DLD1 (cell line): ENCODE data around the gene GPR63.
"Not testable (repeated sequence)": the region's sequence is repeated elsewhere in the genome, so short reads cannot be mapped to it uniquely, and the experiment has no call there.

ENCODE experiments used
- in situ Hi-C: cut with HindIII; loops from 2 replicates; pipeline ENCODE4 v1.10.0; 2017; ENCODE audit warnings: low sequenced_read_pairs

Gene GPR63

GRCh38 chr6:96837081-96837971 lies at the start of gene GPR63:
Gene GPR63 (minus strand): TSS chr6:96837477. CDS start chr6:96799731, 37,746 bp downstream.
- in situ Hi-C loops: no loop called here

GRCh38 chr6:96886519-96886918 lies 49.2 kb upstream of the GPR63 start:
- in situ Hi-C loops: no loop called here

GRCh38 chr6:96885187-96885631 lies 47.9 kb upstream of the GPR63 start:
- in situ Hi-C loops: not testable (repeated sequence)

GRCh38 chr6:96878143-96878542 lies 40.9 kb upstream of the GPR63 start:
- in situ Hi-C loops: no loop called here

- in situ Hi-C loops: no loop called here
Measured at GRCh38 chr6:96876886-96877545, 39.7 kb upstream of the GPR63 start.

GRCh38 chr6:96872976-96873375 lies 35.7 kb upstream of the GPR63 start:
- in situ Hi-C loops: no loop called here

- in situ Hi-C loops: no loop called here
Measured at GRCh38 chr6:96865055-96865405, 27.8 kb upstream of the GPR63 start.

- in situ Hi-C loops: no loop called here
Measured at GRCh38 chr6:96864216-96865054, 27.2 kb upstream of the GPR63 start.

- in situ Hi-C loops: no loop called here
Measured at GRCh38 chr6:96862560-96862959, 25.3 kb upstream of the GPR63 start.

- in situ Hi-C loops: no loop called here
Measured at GRCh38 chr6:96861588-96861987, 24.3 kb upstream of the GPR63 start.

GRCh38 chr6:96856856-96857255 lies 19.6 kb upstream of the GPR63 start:
- in situ Hi-C loops: no loop called here

- in situ Hi-C loops: no loop called here
Measured at GRCh38 chr6:96853083-96853482, 15.8 kb upstream of the GPR63 start.

GRCh38 chr6:96852605-96853004 lies 15.3 kb upstream of the GPR63 start:
- in situ Hi-C loops: no loop called here

- in situ Hi-C loops: no loop called here
Measured at GRCh38 chr6:96851858-96852257, 14.6 kb upstream of the GPR63 start.

GRCh38 chr6:96849615-96850014 lies 12.3 kb upstream of the GPR63 start:
- in situ Hi-C loops: no loop called here

- in situ Hi-C loops: no loop called here
Measured at GRCh38 chr6:96844530-96844929, 7.3 kb upstream of the GPR63 start.

- in situ Hi-C loops: no loop called here
Measured at GRCh38 chr6:96841345-96841744, 4.1 kb upstream of the GPR63 start.

- in situ Hi-C loops: no loop called here
Measured at GRCh38 chr6:96836631-96837080, 621 bp downstream of the GPR63 start.

- in situ Hi-C loops: no loop called here
Measured at GRCh38 chr6:96834070-96834469, 3.2 kb downstream of the GPR63 start.

GRCh38 chr6:96832780-96833179 lies 4.5 kb downstream of the GPR63 start:
- in situ Hi-C loops: no loop called here

- in situ Hi-C loops: no loop called here
Measured at GRCh38 chr6:96826865-96827264, 10.4 kb downstream of the GPR63 start.
